C4-2B (cell line): ENCODE results near the gene NTNG1.

ENCODE experiments used
- CTCF ChIP-seq: fragments of 450-650 bp; conservative IDR thresholded peaks from 2 replicates; pipeline ENCODE4 v1.5.1; 2017; ENCODE audit warnings: mild to moderate bottlenecking
- ZFX ChIP-seq: fragments of 450-650 bp; IDR thresholded peaks from 2 replicates; pipeline ENCODE4 v1.6.1; 2017

- TF ChIP-seq CTCF, result no peak
- no peak for TF ChIP-seq ZFX
These were observed 302.2 kb downstream of the NTNG1 start for GRCh38 chr1:107443027-107443426.
